SK-N-SH (cell line): ENCODE measurements around the gene PSMB11. TPM values are rescaled to one million over a fixed set of nuclear protein-coding genes. Genes with fewer than 3 reads are reported as not detected.

Experiments
- CTCF ChIA-PET: fragments of 300-600, 350-600 bp; formaldehyde crosslinking; extraction: SDS; loops from one replicate; lab custom pipeline; 2021; lab: Yijun Ruan, JAX
- POLR2A ChIA-PET: fragments of 350-600 bp; sonication (Branson Sonifier 250); formaldehyde crosslinking; extraction: SDS; loops from one replicate; lab custom pipeline; 2020; ENCODE audit warnings: antibody characterized with exemption, inconsistent platforms; lab: Yijun Ruan, JAX
- DNase-seq: peaks from one replicate; pipeline ENCODE4 v3.0.0; 2012
- H2AFZ ChIP-seq: fragments of 200-600 bp; sonication (generic); 2 replicates; pipeline ENCODE4 v1.8.1; 2016; ENCODE audit warnings: antibody characterized with exemption, mild to moderate bottlenecking, low read depth
- H3F3A ChIP-seq: fragments of 200-600 bp; sonication (generic); replicated peaks from 2 replicates; pipeline ENCODE3; 2016; ENCODE audit warnings: antibody characterized with exemption, mild to moderate bottlenecking; ENCODE audit not compliant: insufficient read depth
- H3K27ac ChIP-seq, 2 experiments: fragments of 200-500 bp in 1 of 2; fragments of 200-600 bp in 1 of 2; sonication (Bioruptor generic) in 1 of 2; sonication (generic), shearing (Covaris generic) in 1 of 2; 2 replicates each; pipeline versions ENCODE4 v1.5.1 to v1.6.1; 2014 to 2016; ENCODE audit warnings: low read depth in 2 of 2, inconsistent platforms in 1 of 2, low read length in 1 of 2, mild to moderate bottlenecking in 1 of 2, mixed read lengths in 1 of 2
- H3K27me3 ChIP-seq: fragments of 200-600 bp; sonication (generic), shearing (Covaris generic); 2 replicates; pipeline ENCODE4 v1.6.1; 2016; ENCODE audit warnings: mixed run types; ENCODE audit not compliant: insufficient read depth
- H3K36me3 ChIP-seq, 2 experiments: fragments of 200-500 bp in 1 of 2; fragments of 200-600 bp in 1 of 2; sonication (Bioruptor generic) in 1 of 2; sonication (generic) in 1 of 2; replicated peaks in 1 of 2; 2 replicates each; pipeline versions ENCODE3 to v1.5.1; 2014 to 2016; ENCODE audit warnings: low read length in 1 of 2, mild to moderate bottlenecking in 1 of 2; ENCODE audit not compliant: insufficient read depth in 2 of 2, control insufficient read depth in 1 of 2
- H3K4me1 ChIP-seq, 2 experiments: fragments of 200-500 bp in 1 of 2; fragments of 200-600 bp in 1 of 2; sonication (Bioruptor generic) in 1 of 2; sonication (generic), shearing (Covaris generic) in 1 of 2; 2 replicates each; pipeline versions ENCODE4 v1.5.1 to v1.6.1; 2014 to 2016; ENCODE audit warnings: low read depth in 1 of 2, low read length in 1 of 2, mixed run types in 1 of 2; ENCODE audit not compliant: insufficient read depth in 2 of 2, control insufficient read depth in 1 of 2
- H3K4me2 ChIP-seq: fragments of 200-600 bp; sonication (generic), shearing (Covaris generic); 2 replicates; pipeline ENCODE4 v1.6.1; 2017; ENCODE audit warnings: mixed run types
- H3K4me3 ChIP-seq, 2 experiments: fragments of 200-500 bp in 1 of 2; fragments of 200-600 bp in 1 of 2; sonication (Bioruptor generic) in 1 of 2; sonication (generic), shearing (Covaris generic) in 1 of 2; 2 replicates each; pipeline versions ENCODE4 v1.5.1 to v1.8.1; 2014 to 2016; ENCODE audit warnings: low read depth in 2 of 2, inconsistent platforms in 1 of 2, low read length in 1 of 2, mild to moderate bottlenecking in 1 of 2, mixed read lengths in 1 of 2, moderate library complexity in 1 of 2
- H3K79me2 ChIP-seq: fragments of 200-600 bp; sonication (generic); 2 replicates; pipeline ENCODE4 v1.8.1; 2017; ENCODE audit warnings: mild to moderate bottlenecking; ENCODE audit not compliant: insufficient read depth
- H3K9ac ChIP-seq: fragments of 200-600 bp; sonication (generic); 2 replicates; pipeline ENCODE4 v1.6.1; 2017; ENCODE audit warnings: mixed run types
- H3K9me2 ChIP-seq: fragments of 200-600 bp; sonication (generic); 2 replicates; pipeline ENCODE4 v1.6.1; 2017; ENCODE audit warnings: mixed run types
- H3K9me3 ChIP-seq: fragments of 200-600 bp; sonication (generic); 2 replicates; pipeline ENCODE4 v1.6.1; 2017; ENCODE audit warnings: mixed run types, mild to moderate bottlenecking, moderate library complexity
- H4K20me1 ChIP-seq: fragments of 200-600 bp; sonication (generic); 2 replicates; pipeline ENCODE4 v1.6.1; 2017; ENCODE audit warnings: mild to moderate bottlenecking, mixed run types; ENCODE audit not compliant: insufficient read depth
- CTCF ChIP-seq: fragments of 200-600 bp; sonication (generic); IDR thresholded peaks from 2 replicates; pipeline ENCODE4 v1.6.1; 2017; ENCODE audit warnings: antibody characterized with exemption, mild to moderate bottlenecking, moderate library complexity
- ELF1 ChIP-seq: IDR thresholded peaks from 2 replicates; pipeline ENCODE4 v1.4.0; 2012
- EP300 ChIP-seq, 2 experiments: IDR thresholded peaks; 2 replicates each; pipeline versions ENCODE4 v1.4.0 to v1.6.1; 2012; ENCODE audit warnings: borderline replicate concordance in 1 of 2, low read depth in 1 of 2, low read length in 1 of 2
- FOXM1 ChIP-seq: IDR thresholded peaks from 2 replicates; pipeline ENCODE4 v1.4.0; 2012; ENCODE audit warnings: low read depth, mild to moderate bottlenecking
- IRF3 ChIP-seq: fragments of 150-350 bp; IDR thresholded peaks from 2 replicates; pipeline ENCODE4 v1.6.1; 2016; ENCODE audit warnings: mild to moderate bottlenecking, low read depth, low read length
- JUND ChIP-seq: IDR thresholded peaks from 2 replicates; pipeline ENCODE4 v1.4.0; 2012
- MEF2A ChIP-seq: IDR thresholded peaks from 2 replicates; pipeline ENCODE4 v1.4.0; 2012; ENCODE audit warnings: low read depth, borderline replicate concordance
- MXI1 ChIP-seq: IDR thresholded peaks from 2 replicates; pipeline ENCODE4 v1.6.1; 2012; ENCODE audit warnings: mild to moderate bottlenecking, low read depth, low read length, improper control_type of control experiment
- NFIC ChIP-seq: IDR thresholded peaks from 2 replicates; pipeline ENCODE4 v1.4.0; 2012; ENCODE audit warnings: borderline replicate concordance
- NRF1 ChIP-seq: IDR thresholded peaks from 2 replicates; pipeline ENCODE4 v1.6.1; 2012; ENCODE audit warnings: low read depth, mild to moderate bottlenecking, low read length
- POLR2AphosphoS5 ChIP-seq: IDR thresholded peaks from 2 replicates; pipeline ENCODE4 v1.6.1; 2012; ENCODE audit warnings: low read depth, low read length
- RAD21 ChIP-seq: IDR thresholded peaks from 2 replicates; pipeline ENCODE4 v1.6.1; 2012; ENCODE audit warnings: mild to moderate bottlenecking, low read length
- RCOR1 ChIP-seq: fragments of 150-350 bp; IDR thresholded peaks from 2 replicates; pipeline ENCODE4 v1.6.1; 2017; ENCODE audit warnings: antibody characterized with exemption, low read length
- REST ChIP-seq: IDR thresholded peaks from 2 replicates; pipeline ENCODE4 v1.6.1; 2012; ENCODE audit warnings: mild to moderate bottlenecking, low read depth, low read length, moderate library complexity
- RFX5 ChIP-seq: IDR thresholded peaks from 2 replicates; pipeline ENCODE4 v1.6.1; 2012; ENCODE audit warnings: mild to moderate bottlenecking, improper control_type of control experiment, low read length
- RXRA ChIP-seq: IDR thresholded peaks from 2 replicates; pipeline ENCODE4 v1.4.0; 2012; ENCODE audit warnings: low read depth, mild to moderate bottlenecking, borderline replicate concordance
- TAF1 ChIP-seq: IDR thresholded peaks from 2 replicates; pipeline ENCODE4 v1.6.1; 2012; ENCODE audit warnings: low read depth, mild to moderate bottlenecking, low read length, moderate library complexity, borderline replicate concordance
- TCF12 ChIP-seq: IDR thresholded peaks from 2 replicates; pipeline ENCODE4 v1.4.0; 2012
- TEAD4 ChIP-seq: IDR thresholded peaks from 2 replicates; pipeline ENCODE4 v1.4.0; 2012; ENCODE audit warnings: mild to moderate bottlenecking, borderline replicate concordance; ENCODE audit not compliant: insufficient read depth
- USF1 ChIP-seq: IDR thresholded peaks from 2 replicates; pipeline ENCODE4 v1.4.0; 2012; ENCODE audit warnings: low read depth, borderline replicate concordance
- YY1 ChIP-seq: IDR thresholded peaks from 2 replicates; pipeline ENCODE4 v1.4.0; 2012; ENCODE audit warnings: low read depth, mild to moderate bottlenecking
- WGBS: methylation state at CpG from one replicate; pipeline ENCODE4 v1.1.6; 2017; ENCODE audit warnings: low lambda C conversion rate; 5-methylcytosine and 5-hydroxymethylcytosine counted together
- polyA plus RNA-seq, 3 experiments: library from polyadenylated mRNA; depleted of rRNA; stranded (reverse); fragments of >200 nt; gene quantifications; 2 replicates each; pipeline ENCODE4 v1.2.3, GENCODE V29; 2012

The PSMB11 gene
- polyA plus RNA-seq, 1 of the 3 experiments (the other 2 are of a cell fraction), result not detected

- TF ChIP-seq REST (no peak), RXRA (no peak), RAD21 (no peak)
These were observed 1.9 kb upstream of the PSMB11 start (continued) for GRCh38 chr14:23040100-23040499.

GRCh38 chr14:23041729-23042128 lies 283 bp upstream of the PSMB11 start:
- H3K4me3 ChIP-seq, result no peak overlapping the region
- TF ChIP-seq CTCF, result no peak
- no peak for TF ChIP-seq TEAD4
- no peak for TF ChIP-seq YY1
- no peak for TF ChIP-seq ELF1
- no peak for TF ChIP-seq FOXM1
- TF ChIP-seq NFIC, result no peak
- TF ChIP-seq RCOR1, result no peak
- no peak for TF ChIP-seq JUND
- TF ChIP-seq NRF1, result no peak
- no peak for TF ChIP-seq USF1
- no peak for TF ChIP-seq MXI1
- no peak for TF ChIP-seq TAF1
- no peak for TF ChIP-seq TCF12
- TF ChIP-seq POLR2AphosphoS5, result no peak
- no peak for TF ChIP-seq REST
- no peak for TF ChIP-seq IRF3
- TF ChIP-seq RFX5, result no peak
- TF ChIP-seq MEF2A, result no peak
- no peak for TF ChIP-seq EP300 (IDR thresholded peaks at IDR 0.05; ENCODE audit: borderline replicate concordance in 1 of 2, low read depth in 1 of 2, low read length in 1 of 2)

More at GRCh38 chr14:23041729-23042128, 283 bp upstream of the PSMB11 start:
- peaks cover 4% of the 10 kb centered on the region for H3F3A ChIP-seq
- no peaks in the 10 kb centered on the region for H3K36me3 ChIP-seq
- CTCF ChIA-PET, result interaction anchor here (0.6 to 33.1 kb wide), 6 partner anchors 14 to 73 kb away, joined by 3 to 1566 read pairs (median 3); partner anchors contain the start of genes AJUBA and CDH24
- DNase-seq, result no peak
- H4K20me1 ChIP-seq, result no peaks in the 10 kb centered on the region
- no peak overlapping the region; the same call in 1 of the 2 replicates for H2AFZ ChIP-seq
- no peak overlapping the region for H3K9ac ChIP-seq
- H3K27ac ChIP-seq, result 0 out of 4 replicates have a peak overlapping the region, but pooled peaks of 1 of the 2 experiments have one; percentile 14
- H3K79me2 ChIP-seq, result no peaks in the 10 kb centered on the region
- WGBS, result 62% methylated on average over 8 of the region's 8 CpGs
- no peaks in the 10 kb centered on the region for H3K9me2 ChIP-seq
- POLR2A ChIA-PET, result no interaction called here
- no peaks in the 10 kb centered on the region for H3K9me3 ChIP-seq
- no peak overlapping the region for H3K4me2 ChIP-seq
- no peaks in the 10 kb centered on the region for H3K27me3 ChIP-seq
- H3K4me1 ChIP-seq, result peaks cover 0 to 9% of the 10 kb centered on the region in 2 experiments; a peak in 1 of 4 replicates
